GM23338 (cell line): Measurements from ENCODE around the gene MPPED1. TPM values are rescaled to one million over a fixed set of nuclear protein-coding genes. Genes with fewer than 3 reads are reported as not detected.

Source experiments
- ATAC-seq: fragments of 200-7000 bp; cut with Tn5 transposase; 3 replicates; pipeline ENCODE4 v1.9.1; 2020
- DNase-seq: peaks from one replicate; pipeline ENCODE4 v3.0.0-alpha.2; 2015; ENCODE audit warnings: low spot score
- H2AFZ ChIP-seq: fragments of 200-600 bp; sonication (generic); 2 replicates; pipeline ENCODE4 v1.8.0; 2016; ENCODE audit warnings: antibody characterized with exemption, mild to moderate bottlenecking, moderate library complexity
- H3F3A ChIP-seq: fragments of 200-600 bp; sonication (generic); replicated peaks from 2 replicates; pipeline ENCODE4 v1.8.0; 2017; ENCODE audit warnings: antibody characterized with exemption, mixed run types, low read depth
- H3K27ac ChIP-seq: fragments of 200-600 bp; sonication (generic); 2 replicates; pipeline ENCODE4 v1.6.1; 2016; ENCODE audit warnings: low read depth
- H3K27me3 ChIP-seq: fragments of 200-600 bp; sonication (generic); 2 replicates; pipeline ENCODE4 v1.8.0; 2016; ENCODE audit warnings: mild to moderate bottlenecking, mixed run types, moderate library complexity; ENCODE audit not compliant: insufficient read depth
- H3K36me3 ChIP-seq: fragments of 200-600 bp; sonication (generic); 2 replicates; pipeline ENCODE4 v1.8.0; 2016; ENCODE audit warnings: mild to moderate bottlenecking; ENCODE audit not compliant: insufficient read depth
- H3K4me1 ChIP-seq: fragments of 200-600 bp; sonication (generic); 2 replicates; pipeline ENCODE4 v1.8.0; 2016; ENCODE audit warnings: mild to moderate bottlenecking, moderate library complexity; ENCODE audit not compliant: insufficient read depth
- H3K4me2 ChIP-seq: fragments of 200-600 bp; sonication (generic); 2 replicates; pipeline ENCODE4 v1.7.1; 2017; ENCODE audit warnings: mixed run types
- H3K4me3 ChIP-seq: fragments of 200-600 bp; sonication (generic); 2 replicates; pipeline ENCODE4 v1.6.1; 2016; ENCODE audit warnings: mixed run types
- H3K79me2 ChIP-seq: fragments of 200-600 bp; sonication (generic); replicated peaks from 2 replicates; pipeline ENCODE4 v1.8.0; 2017; ENCODE audit warnings: mild to moderate bottlenecking; ENCODE audit not compliant: insufficient read depth
- H3K9me2 ChIP-seq: fragments of 200-600 bp; sonication (generic); 2 replicates; pipeline ENCODE4 v1.8.0; 2017; ENCODE audit not compliant: insufficient read depth
- H4K20me1 ChIP-seq: fragments of 200-600 bp; sonication (generic); replicated peaks from 2 replicates; pipeline ENCODE4 v1.8.0; 2017; ENCODE audit warnings: mild to moderate bottlenecking; ENCODE audit not compliant: insufficient read depth
- H3K27ac Mint-ChIP-seq: 2 replicates; pipeline ENCODE4 v1.8.0; 2020; ENCODE audit warnings: inconsistent platforms, mild to moderate bottlenecking, moderate library complexity, mixed read lengths
- H3K27me3 Mint-ChIP-seq: 3 replicates; pipeline ENCODE4 v1.8.0; 2022; ENCODE audit warnings: low read depth, mild to moderate bottlenecking, moderate library complexity, mixed read lengths, inconsistent platforms; ENCODE audit not compliant: insufficient read depth, poor library complexity
- H3K36me3 Mint-ChIP-seq: 3 replicates; pipeline ENCODE4 v1.8.0; 2021; ENCODE audit warnings: low read depth, mild to moderate bottlenecking, inconsistent platforms, moderate library complexity, mixed read lengths
- H3K4me1 Mint-ChIP-seq: 3 replicates; pipeline ENCODE4 v1.8.0; 2020; ENCODE audit warnings: mild to moderate bottlenecking, inconsistent platforms, mixed read lengths
- H3K4me3 Mint-ChIP-seq: 3 replicates; pipeline ENCODE4 v1.8.0; 2021; ENCODE audit warnings: moderate library complexity, mild to moderate bottlenecking, inconsistent platforms, mixed read lengths
- H3K9me3 Mint-ChIP-seq: 3 replicates; pipeline ENCODE4 v1.8.0; 2020; ENCODE audit warnings: moderate library complexity, mild to moderate bottlenecking, inconsistent platforms, mixed read lengths
- CREB1 ChIP-seq: fragments of 250-450 bp; sonication (Bioruptor Pico); IDR thresholded peaks from 2 replicates; pipeline ENCODE4 v1.5.0; 2020; ENCODE audit warnings: low read depth, mild to moderate bottlenecking, moderate library complexity
- CTCF ChIP-seq, 2 experiments: fragments of 200-600 bp in 1 of 2; sonication (generic) in 1 of 2; conservative IDR thresholded peaks; 2 replicates each; pipeline versions ENCODE4 v1.5.1 to v1.6.1; 2016 to 2017; ENCODE audit warnings: antibody characterized with exemption in 2 of 2, low read depth in 2 of 2, mild to moderate bottlenecking in 2 of 2, moderate library complexity in 1 of 2
- EZH2phosphoT487 ChIP-seq: fragments of 200-600 bp; sonication (generic); IDR thresholded peaks from one replicate; pipeline ENCODE4 v1.8.1; 2018; ENCODE audit warnings: antibody characterized with exemption; ENCODE audit not compliant: unreplicated experiment
- NANOG ChIP-seq: IDR thresholded peaks from 2 replicates; pipeline ENCODE4 v1.6.1; 2016; ENCODE audit warnings: antibody characterized with exemption, borderline replicate concordance
- STAT1 ChIP-seq: IDR thresholded peaks from one replicate; pipeline ENCODE4 v1.6.1; 2016; ENCODE audit warnings: antibody characterized with exemption; ENCODE audit not compliant: unreplicated experiment
- polyA plus RNA-seq: library from polyadenylated mRNA; unstranded; fragments of >200 nt; fragmentation: Nextera tagmentation; extraction: Ambion mirVana; gene quantifications from 2 replicates; pipeline ENCODE4 v1.2.1, GENCODE V29; 2016
- total RNA-seq: library from RNA; depleted of rRNA; stranded (reverse); fragments of >200 nt; shearing (Covaris generic); gene quantifications from 2 replicates; pipeline ENCODE4 v1.2.3, GENCODE V29; 2014

MPPED1 gene
- total and polyA plus RNA-seq, 2 experiments from 2014 or later = 0.56 TPM; not detected in 1

- Histone ChIP-seq H2AFZ (no peak overlapping the region), H3K27ac (no peak overlapping the region), H3K4me2 (no peak overlapping the region), H3K27me3 (no peaks in the 10 kb centered on the region), H3K9me2 (no peaks in the 10 kb centered on the region), H3K4me1 (no peaks in the 10 kb centered on the region), H3K4me3 (no peak overlapping the region), H3F3A (no peaks in the 10 kb centered on the region), H3K79me2 (no peaks in the 10 kb centered on the region), H3K36me3 (no peaks in the 10 kb centered on the region), H4K20me1 (no peaks in the 10 kb centered on the region)
- H3K4me3 Mint-ChIP-seq = no peak overlapping the region
- TF ChIP-seq CTCF (conservative IDR thresholded peaks at IDR 0.05; ENCODE audit: low read depth in 2 of 2) (no peak), STAT1 (no peak), EZH2phosphoT487 (no peak)
- no peak for DNase-seq
- peaks cover 12% of the 10 kb centered on the region; the same call in 2 of the 3 replicates for H3K9me3 Mint-ChIP-seq
- no peak for ATAC-seq
- no peak overlapping the region for H3K27ac Mint-ChIP-seq
- H3K36me3 Mint-ChIP-seq = peaks cover 7% of the 10 kb centered on the region
- no peaks in the 10 kb centered on the region; the same call in 1 of the 3 replicates for H3K4me1 Mint-ChIP-seq
- peaks cover 2% of the 10 kb centered on the region for H3K27me3 Mint-ChIP-seq
These were observed 129.9 kb downstream of the MPPED1 start for GRCh38 chr22:43541462-43542407.

- H3K27ac Mint-ChIP-seq = no peak overlapping the region
- H3F3A ChIP-seq = no peaks in the 10 kb centered on the region
- H3K27ac ChIP-seq = no peak overlapping the region
- H3K27me3 Mint-ChIP-seq = peaks cover 2% of the 10 kb centered on the region
- ATAC-seq (no peak; the same call in 2 of the 3 replicates), DNase-seq (no peak)
- no peaks in the 10 kb centered on the region for H4K20me1 ChIP-seq
- H3K9me3 Mint-ChIP-seq = peaks cover 2% of the 10 kb centered on the region; the same call in 1 of the 3 replicates
- H3K36me3 ChIP-seq = no peaks in the 10 kb centered on the region
- no peak overlapping the region for H2AFZ ChIP-seq
- H3K36me3 Mint-ChIP-seq = no peaks in the 10 kb centered on the region; the same call in 2 of the 3 replicates
- H3K9me2 ChIP-seq = no peaks in the 10 kb centered on the region
- H3K4me1 Mint-ChIP-seq = no peaks in the 10 kb centered on the region; the same call in 1 of the 3 replicates
- H3K4me1 ChIP-seq = no peaks in the 10 kb centered on the region
- H3K4me2 ChIP-seq = no peak overlapping the region
- H3K4me3 Mint-ChIP-seq = no peak overlapping the region
- no peaks in the 10 kb centered on the region for H3K27me3 ChIP-seq
- no peak for TF ChIP-seq CREB1 (CRISPR knock-in tag)
- no peak for TF ChIP-seq NANOG
- no peaks in the 10 kb centered on the region for H3K79me2 ChIP-seq
- no peak overlapping the region for H3K4me3 ChIP-seq
These were observed 131.1 kb downstream of the MPPED1 start for GRCh38 chr22:43542681-43543521.
